Measurements from ENCODE around the gene CLDND2.

DNA sequence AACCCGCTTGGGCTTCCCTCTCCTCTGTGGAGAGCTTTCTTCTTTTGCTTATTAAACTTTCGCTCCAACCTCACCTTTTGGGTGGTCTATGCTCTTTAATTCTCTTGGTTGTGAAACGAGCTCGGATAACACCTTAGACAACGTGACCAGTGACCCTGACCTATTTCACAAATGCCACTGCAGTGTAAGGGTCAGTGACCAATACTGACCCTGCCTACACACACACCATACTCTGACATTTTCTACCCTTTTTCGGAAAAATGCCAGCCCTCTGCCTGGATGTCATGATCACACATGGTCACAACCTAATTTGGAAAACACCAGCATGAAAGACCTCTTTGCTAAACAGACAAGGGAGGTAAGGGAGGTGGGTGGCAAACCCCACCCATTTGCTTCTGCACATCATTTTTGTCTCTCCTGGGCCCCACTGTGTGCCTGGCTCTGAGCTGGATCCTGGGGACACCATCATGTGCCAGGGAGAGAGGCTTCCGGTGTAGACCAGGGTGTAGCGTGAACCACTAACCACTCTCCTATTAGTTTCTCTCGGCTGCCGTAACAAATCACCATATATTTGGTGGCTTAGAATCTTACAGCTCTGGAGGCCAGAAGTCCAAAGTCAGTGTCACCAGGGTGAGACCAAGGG lies 12.5 kb downstream of the CLDND2 start:
- no peak for TF ChIP-seq CTCF (IDR thresholded peaks at IDR 0.05; ENCODE audit: low read depth, low read length, poor library complexity, severe bottlenecking)
- TF ChIP-seq EZH2phosphoT487 (IDR thresholded peaks at IDR 0.05; ENCODE audit: borderline replicate concordance, low read length), result no peak
